Mesenchymal stem cell (in vitro differentiated cells and primary cell): ENCODE results near the gene LMF1.

Experiments
- DNase-seq: peaks from one replicate; pipeline ENCODE4 v3.0.0-alpha.2; 2013
- H2AFZ ChIP-seq: one replicate; pipeline ENCODE4 v1.6.1; 2013; ENCODE audit warnings: low read depth, mild to moderate bottlenecking, control low read depth, inconsistent platforms, low read length, moderate library complexity
- H2AK5ac ChIP-seq: 2 replicates; pipeline ENCODE4 v1.6.1; 2013; ENCODE audit warnings: low read length, moderate library complexity, mild to moderate bottlenecking, inconsistent platforms; ENCODE audit not compliant: severe bottlenecking
- H2BK120ac ChIP-seq: one replicate; pipeline ENCODE4 v1.6.1; 2013; ENCODE audit warnings: low read depth, mild to moderate bottlenecking, inconsistent platforms, low read length, moderate library complexity
- H2BK12ac ChIP-seq, 2 experiments: one replicate each; pipeline ENCODE4 v1.6.1; 2013; ENCODE audit warnings: inconsistent platforms in 2 of 2, low read length in 2 of 2, mild to moderate bottlenecking in 2 of 2, moderate library complexity in 2 of 2, control low read depth in 1 of 2
- H2BK15ac ChIP-seq: one replicate; pipeline ENCODE4 v1.6.1; 2013; ENCODE audit warnings: mild to moderate bottlenecking, low read depth, inconsistent platforms; ENCODE audit not compliant: poor library complexity, severe bottlenecking
- H2BK5ac ChIP-seq: 2 replicates; pipeline ENCODE4 v1.6.1; 2013; ENCODE audit warnings: low read depth, mild to moderate bottlenecking, low read length, control low read depth, inconsistent platforms; ENCODE audit not compliant: poor library complexity, severe bottlenecking
- H3K14ac ChIP-seq, 2 experiments: one replicate each; pipeline ENCODE4 v1.6.1; 2013; ENCODE audit warnings: inconsistent platforms in 2 of 2, low read length in 2 of 2, control low read depth in 1 of 2, mild to moderate bottlenecking in 1 of 2, moderate library complexity in 1 of 2
- H3K18ac ChIP-seq, 2 experiments: one replicate each; pipeline ENCODE4 v1.6.1; 2013; ENCODE audit warnings: inconsistent platforms in 2 of 2, low read length in 2 of 2, control low read depth in 1 of 2, low read depth in 1 of 2, mild to moderate bottlenecking in 1 of 2
- H3K23ac ChIP-seq, 2 experiments: one replicate each; pipeline ENCODE4 v1.6.1; 2013; ENCODE audit warnings: inconsistent platforms in 2 of 2, low read length in 2 of 2, mild to moderate bottlenecking in 2 of 2, moderate library complexity in 2 of 2, control low read depth in 1 of 2
- H3K27ac ChIP-seq: 2 replicates; pipeline ENCODE4 v1.5.1; 2013; ENCODE audit warnings: mild to moderate bottlenecking, moderate library complexity, low read length, control low read depth, inconsistent platforms; ENCODE audit not compliant: poor library complexity, severe bottlenecking
- H3K27me3 ChIP-seq, 2 experiments: 2 replicates each; pipeline versions ENCODE4 v1.6.1 to v1.7.0; 2013; ENCODE audit warnings: low read length in 2 of 2, mild to moderate bottlenecking in 2 of 2, moderate library complexity in 2 of 2, control low read depth in 1 of 2, inconsistent platforms in 1 of 2; ENCODE audit not compliant: control insufficient read depth in 1 of 2, insufficient read depth in 1 of 2
- H3K36me3 ChIP-seq, 2 experiments: 2 replicates each; pipeline versions ENCODE4 v1.6.1 to v1.7.0; 2013; ENCODE audit warnings: low read length in 2 of 2, control low read depth in 1 of 2, inconsistent platforms in 1 of 2, low read depth in 1 of 2, mild to moderate bottlenecking in 1 of 2; ENCODE audit not compliant: insufficient read depth in 2 of 2, control insufficient read depth in 1 of 2
- H3K4ac ChIP-seq, 2 experiments: one replicate each; pipeline ENCODE4 v1.6.1; 2013; ENCODE audit warnings: inconsistent platforms in 2 of 2, low read length in 2 of 2, mild to moderate bottlenecking in 2 of 2, moderate library complexity in 2 of 2, control low read depth in 1 of 2, low read depth in 1 of 2
- H3K4me1 ChIP-seq: 2 replicates; pipeline ENCODE4 v1.6.1; 2013; ENCODE audit warnings: low read depth, low read length, control low read depth; ENCODE audit not compliant: control insufficient read depth, insufficient read depth
- H3K4me2 ChIP-seq: 2 replicates; pipeline ENCODE4 v1.6.1; 2013; ENCODE audit warnings: low read length, mild to moderate bottlenecking, inconsistent platforms; ENCODE audit not compliant: poor library complexity, severe bottlenecking
- H3K4me3 ChIP-seq, 2 experiments: 2 replicates each; pipeline versions ENCODE4 v1.5.1 to v1.7.0; 2013; ENCODE audit warnings: low read length in 2 of 2, mild to moderate bottlenecking in 2 of 2, control low read depth in 1 of 2, low read depth in 1 of 2; ENCODE audit not compliant: insufficient read depth in 1 of 2
- H3K79me1 ChIP-seq: replicated peaks from 2 replicates; pipeline ENCODE4 v1.6.1; 2013; ENCODE audit warnings: mild to moderate bottlenecking, control low read depth, low read length, inconsistent platforms; ENCODE audit not compliant: poor library complexity, severe bottlenecking
- H3K9ac ChIP-seq: 2 replicates; pipeline ENCODE4 v1.7.0; 2013; ENCODE audit warnings: mild to moderate bottlenecking, low read length, moderate library complexity
- H3K9me3 ChIP-seq: 2 replicates; pipeline ENCODE4 v1.7.0; 2013; ENCODE audit warnings: mild to moderate bottlenecking, low read length; ENCODE audit not compliant: control insufficient read depth
- H4K8ac ChIP-seq: one replicate; pipeline ENCODE4 v1.6.1; 2013; ENCODE audit warnings: inconsistent platforms, mild to moderate bottlenecking, low read length, moderate library complexity
- H4K91ac ChIP-seq: one replicate; pipeline ENCODE4 v1.6.1; 2013; ENCODE audit warnings: mild to moderate bottlenecking, low read length, inconsistent platforms
- WGBS: methylation state at CpG from one replicate; pipeline ENCODE4 v1.1.7; 2013; ENCODE audit warnings: mixed read lengths; 5-methylcytosine and 5-hydroxymethylcytosine counted together

Gene LMF1

DNA sequence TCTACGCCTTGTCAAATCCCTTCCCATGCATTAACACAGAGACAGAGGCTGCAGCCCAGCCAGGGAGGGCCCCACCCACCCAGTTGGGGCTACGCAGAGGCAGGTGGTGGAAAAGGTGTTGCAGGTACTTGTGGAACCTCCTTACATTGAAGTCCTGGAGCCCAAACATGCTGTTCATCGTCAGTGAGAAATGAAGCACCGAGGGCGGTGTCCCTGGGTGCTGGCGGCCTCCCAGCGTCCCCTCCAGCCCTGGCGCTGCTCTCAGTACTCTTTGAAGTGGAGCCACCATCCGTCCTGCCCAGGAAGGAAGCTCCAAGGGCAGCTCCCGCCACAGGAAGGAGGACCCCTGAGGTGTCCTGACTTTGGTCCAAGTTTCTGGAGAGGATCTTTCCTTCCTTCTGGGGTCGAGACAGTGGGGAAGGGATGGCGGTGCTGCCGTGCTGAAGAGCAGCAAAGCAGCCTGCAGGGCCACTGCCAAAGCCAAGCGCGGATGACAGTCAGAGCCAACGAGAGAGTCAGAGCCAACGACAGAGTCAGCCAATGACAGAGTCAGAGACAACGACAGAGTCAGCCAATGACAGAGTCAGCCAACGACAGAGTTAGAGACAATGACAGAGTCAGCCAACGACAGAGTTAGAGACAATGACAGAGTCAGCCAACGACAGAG, 23.4 kb downstream of the LMF1 start:
- Histone ChIP-seq H3K14ac (no peak overlapping the region), H3K4me3 (no peak overlapping the region), H3K36me3 (peaks cover 5 to 29% of the 10 kb centered on the region in 2 experiments), H3K4me1 (no peaks in the 10 kb centered on the region), H3K4me2 (no peak overlapping the region), H3K27me3 (no peaks in the 10 kb centered on the region), H3K23ac (no peak overlapping the region), H2BK12ac (no peak overlapping the region), H4K91ac (no peak overlapping the region), H3K9me3 (peaks cover 2% of the 10 kb centered on the region), H2BK15ac (no peak overlapping the region), H2BK120ac (no peak overlapping the region), H2BK5ac (no peak overlapping the region), H2AK5ac (no peak overlapping the region), H3K79me1 (no peaks in the 10 kb centered on the region), H3K18ac (no peak overlapping the region), H2AFZ (no peak overlapping the region), H3K27ac (no peak overlapping the region), H4K8ac (no peak overlapping the region), H3K4ac (no peak overlapping the region), H3K9ac (no peak overlapping the region)
- no peak for DNase-seq
- 83% methylated on average over 21 of the region's 21 CpGs for WGBS

DNA sequence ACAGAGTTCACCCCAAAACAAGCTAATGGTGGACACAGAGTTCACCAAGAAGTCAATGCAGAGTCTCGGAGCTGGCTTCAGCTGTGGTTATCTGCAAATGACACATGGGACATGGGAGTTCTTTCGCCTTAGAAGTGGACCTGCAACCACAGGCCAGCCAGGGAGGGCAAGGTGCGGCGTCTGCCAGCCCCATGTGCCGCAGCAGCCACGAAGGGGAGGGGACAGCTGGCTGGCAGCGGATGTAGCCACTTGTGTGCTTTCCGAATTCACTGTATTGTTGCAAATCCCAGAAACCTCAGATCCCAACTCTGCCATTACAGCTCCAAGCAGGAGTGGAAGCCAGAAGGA, 24.8 kb downstream of the LMF1 start:
- Histone ChIP-seq H3K4me3 (no peak overlapping the region), H2BK120ac (no peak overlapping the region), H3K4me1 (no peaks in the 10 kb centered on the region), H3K27me3 (no peaks in the 10 kb centered on the region), H3K79me1 (no peaks in the 10 kb centered on the region), H2AK5ac (no peak overlapping the region), H3K23ac (no peak overlapping the region), H3K9ac (no peak overlapping the region), H3K4me2 (no peak overlapping the region), H3K4ac (no peak overlapping the region), H3K18ac (no peak overlapping the region), H2BK12ac (no peak overlapping the region), H3K9me3 (peaks cover 15% of the 10 kb centered on the region), H3K36me3 (peaks cover 0 to 28% of the 10 kb centered on the region in 2 experiments), H2BK15ac (no peak overlapping the region), H3K14ac (no peak overlapping the region), H2BK5ac (no peak overlapping the region), H2AFZ (no peak overlapping the region), H3K27ac (no peak overlapping the region), H4K91ac (no peak overlapping the region), H4K8ac (no peak overlapping the region)
- 66% methylated on average over 7 of the region's 8 CpGs for WGBS
- DNase-seq, result no peak

DNA sequence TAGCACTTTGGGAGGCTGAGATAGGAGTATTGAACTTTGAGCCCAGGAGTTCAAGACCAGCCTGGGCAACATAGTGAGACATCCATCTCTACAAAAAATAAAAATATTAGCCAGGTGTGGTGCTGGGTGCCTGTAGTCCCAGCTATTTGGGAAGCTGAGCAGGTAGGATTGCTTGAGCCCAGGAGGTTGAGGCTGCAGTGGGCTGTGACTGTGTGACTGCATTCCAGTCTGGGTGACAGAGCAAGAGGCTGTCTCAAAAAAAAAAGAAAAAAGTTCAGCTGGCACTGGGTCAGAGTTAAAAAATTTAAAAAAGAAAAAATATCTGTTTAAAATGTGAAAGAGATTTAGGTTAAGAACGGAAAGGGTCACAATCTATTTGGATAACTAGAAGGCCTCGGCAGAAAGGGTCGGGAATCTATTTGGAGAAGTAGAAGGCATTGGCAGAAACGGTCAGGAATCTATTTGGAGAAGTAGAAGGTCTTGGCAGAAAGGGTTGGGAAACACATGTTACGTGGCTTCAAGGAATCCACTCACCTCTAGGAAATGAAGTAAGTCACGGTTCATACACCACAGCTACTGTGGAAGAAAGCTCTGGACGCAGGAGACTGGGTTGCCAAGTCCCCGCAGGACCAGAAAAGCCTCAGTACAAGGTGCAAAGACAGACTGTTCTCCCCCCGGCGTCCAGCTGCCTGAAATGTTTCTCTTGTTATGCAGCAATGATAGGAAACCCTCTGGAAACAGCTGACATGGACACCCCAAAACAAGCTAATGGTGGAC, 25.3 kb downstream of the LMF1 start:
- Histone ChIP-seq H3K9ac (no peak overlapping the region), H3K36me3 (peaks cover 0 to 31% of the 10 kb centered on the region in 2 experiments), H3K14ac (no peak overlapping the region), H2BK5ac (no peak overlapping the region), H3K4ac (no peak overlapping the region), H2BK12ac (no peak overlapping the region), H3K4me3 (no peak overlapping the region), H3K4me1 (no peaks in the 10 kb centered on the region), H3K4me2 (no peak overlapping the region), H3K79me1 (no peaks in the 10 kb centered on the region), H4K91ac (no peak overlapping the region), H4K8ac (no peak overlapping the region), H2AK5ac (no peak overlapping the region), H3K9me3 (peaks cover 21% of the 10 kb centered on the region), H2BK120ac (no peak overlapping the region), H3K18ac (no peak overlapping the region), H3K23ac (no peak overlapping the region), H2BK15ac (no peak overlapping the region), H3K27ac (no peak overlapping the region), H2AFZ (no peak overlapping the region), H3K27me3 (no peaks in the 10 kb centered on the region)
- DNase-seq, result no peak
- whole genome bisulfite sequencing, result 55% methylated on average over 9 of the region's 10 CpGs

DNA sequence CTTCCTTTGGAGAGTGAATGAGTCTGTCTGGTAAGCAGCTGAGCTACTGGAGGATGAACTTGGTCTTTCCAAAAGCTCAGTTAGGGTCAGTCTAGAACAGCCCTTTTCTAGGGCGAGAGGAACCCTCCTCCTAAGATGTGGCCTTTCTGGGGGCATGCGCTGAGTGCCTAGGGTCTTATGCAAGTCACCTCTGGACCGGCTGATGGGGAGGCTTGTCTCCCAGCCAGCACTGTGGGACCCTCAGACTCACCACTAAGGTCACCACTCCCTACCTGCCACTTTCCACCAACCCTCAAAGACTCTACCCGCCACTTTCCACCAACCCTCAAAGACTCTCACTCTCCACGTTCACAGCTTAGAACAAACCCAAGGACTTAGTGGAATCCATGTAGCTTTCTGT, 26.8 kb downstream of the LMF1 start:
- Histone ChIP-seq H2BK15ac (no peak overlapping the region), H2BK12ac (no peak overlapping the region), H2BK120ac (no peak overlapping the region), H3K23ac (no peak overlapping the region), H3K9ac (no peak overlapping the region), H3K14ac (no peak overlapping the region), H2AK5ac (no peak overlapping the region), H4K8ac (no peak overlapping the region), H3K79me1 (no peaks in the 10 kb centered on the region), H2BK5ac (no peak overlapping the region), H3K4me2 (no peak overlapping the region), H3K4ac (no peak overlapping the region), H3K27ac (no peak overlapping the region), H2AFZ (no peak overlapping the region), H3K27me3 (no peaks in the 10 kb centered on the region), H3K36me3 (peaks cover 6 to 32% of the 10 kb centered on the region in 2 experiments), H3K4me3 (no peak overlapping the region), H3K4me1 (no peaks in the 10 kb centered on the region), H4K91ac (no peak overlapping the region), H3K18ac (no peak overlapping the region), H3K9me3 (peaks cover 26% of the 10 kb centered on the region)
- WGBS, result 84% methylated on average over 5 of the region's 5 CpGs
- DNase-seq, result no peak
